ENCODE data around the gene DCBLD1. TPM values are rescaled to one million over a fixed set of nuclear protein-coding genes. Genes with fewer than 3 reads are reported as not detected.

DCBLD1 gene
- total and polyA plus RNA-seq, 7 donors, result 2.3 to 16.3 (median 6.8) TPM

GRCh38 chr6:117525607-117526006 is 43.1 kb downstream of the DCBLD1 start:
- intact Hi-C loops (cut with DNase I), result no loop called here
- Histone ChIP-seq H3K36me3 (no peaks in the 10 kb centered on the region), H3K4me3 (no peak overlapping the region), H3K27me3 (no peaks in the 10 kb centered on the region), H3K9me3 (no peaks in the 10 kb centered on the region), H3K27ac (no peak overlapping the region), H3K4me1 (no peaks in the 10 kb centered on the region)
- TF ChIP-seq POLR2A (IDR thresholded peaks at IDR 0.05) (no peak), EP300 (IDR thresholded peaks at IDR 0.05) (no peak), CTCF (IDR thresholded peaks at IDR 0.05) (no peak), POLR2AphosphoS5 (IDR thresholded peaks at IDR 0.05) (no peak)
- no peak for DNase-seq
- WGBS, 2 donors, result 95 to 100% methylated on average over 2 of the region's 2 CpGs

GRCh38 chr6:117530467-117531242 is 48.2 kb downstream of the DCBLD1 start:
- H3K27me3 ChIP-seq, result no peaks in the 10 kb centered on the region

GRCh38 chr6:117531346-117531745 is 48.9 kb downstream of the DCBLD1 start:
- no peak for TF ChIP-seq POLR2AphosphoS5 (IDR thresholded peaks at IDR 0.05)
- TF ChIP-seq POLR2A (IDR thresholded peaks at IDR 0.05), result no peak
- TF ChIP-seq CTCF (IDR thresholded peaks at IDR 0.05), result no peak
- TF ChIP-seq EP300 (IDR thresholded peaks at IDR 0.05), result no peak
- no peaks in the 10 kb centered on the region for H3K36me3 ChIP-seq
- H3K27me3 ChIP-seq, result no peaks in the 10 kb centered on the region
- H3K4me3 ChIP-seq, result no peak overlapping the region
- H3K9me3 ChIP-seq, result no peaks in the 10 kb centered on the region
- intact Hi-C loops (cut with DNase I), result no loop called here
- no peaks in the 10 kb centered on the region for H3K4me1 ChIP-seq
- no peak for DNase-seq
- WGBS, 2 donors, result 67 to 93% methylated on average over 6 of the region's 6 CpGs
- H3K27ac ChIP-seq, result no peak overlapping the region

More at GRCh38 chr6:117530467-117531242, 48.2 kb downstream of the DCBLD1 start:
- 95 to 96% methylated on average over 4 of the region's 4 CpGs for WGBS, 2 donors
- Histone ChIP-seq H3K27ac (no peak overlapping the region), H3K36me3 (no peaks in the 10 kb centered on the region), H3K4me3 (no peak overlapping the region), H3K9me3 (no peaks in the 10 kb centered on the region), H3K4me1 (no peaks in the 10 kb centered on the region)
- DNase-seq, result no peak
- intact Hi-C loops (cut with DNase I), result no loop called here
- TF ChIP-seq POLR2AphosphoS5 (IDR thresholded peaks at IDR 0.05), result no peak
- no peak for TF ChIP-seq POLR2A (IDR thresholded peaks at IDR 0.05)
- TF ChIP-seq EP300 (IDR thresholded peaks at IDR 0.05), result no peak

GRCh38 chr6:117531809-117532725 is 49.6 kb downstream of the DCBLD1 start:
- no peak for DNase-seq
- intact Hi-C loops (cut with DNase I), result no loop called here
- H3K27me3 ChIP-seq, result no peaks in the 10 kb centered on the region
- WGBS, 2 donors, result 96% methylated on average over 5 of the region's 5 CpGs
- H3K36me3 ChIP-seq, result no peaks in the 10 kb centered on the region
- H3K4me1 ChIP-seq, result no peaks in the 10 kb centered on the region
- H3K4me3 ChIP-seq, result no peak overlapping the region
- no peaks in the 10 kb centered on the region for H3K9me3 ChIP-seq
- TF ChIP-seq POLR2AphosphoS5 (IDR thresholded peaks at IDR 0.05), result no peak
- TF ChIP-seq EP300 (IDR thresholded peaks at IDR 0.05), result no peak
- TF ChIP-seq POLR2A (IDR thresholded peaks at IDR 0.05), result no peak
- no peak for TF ChIP-seq CTCF (IDR thresholded peaks at IDR 0.05)
- H3K27ac ChIP-seq, result no peak overlapping the region

GRCh38 chr6:117533775-117534174 is 51.3 kb downstream of the DCBLD1 start:
- 89 to 95% methylated on average over 4 of the region's 4 CpGs for WGBS, 2 donors
- Histone ChIP-seq H3K4me1 (no peaks in the 10 kb centered on the region), H3K27ac (no peak overlapping the region), H3K36me3 (no peaks in the 10 kb centered on the region), H3K4me3 (no peak overlapping the region), H3K9me3 (no peaks in the 10 kb centered on the region), H3K27me3 (no peaks in the 10 kb centered on the region)
- intact Hi-C loops (cut with DNase I), result no loop called here
- TF ChIP-seq POLR2A (IDR thresholded peaks at IDR 0.05), result no peak
- TF ChIP-seq EP300 (IDR thresholded peaks at IDR 0.05), result no peak
- no peak for TF ChIP-seq CTCF (IDR thresholded peaks at IDR 0.05)
- DNase-seq, result no peak
